ENCODE measurements around the gene KRTAP1-1. TPM values are rescaled to one million over a fixed set of nuclear protein-coding genes. Genes with fewer than 3 reads are reported as not detected.
"Not testable (repeated sequence)": the region's sequence is repeated elsewhere in the genome, so short reads cannot be mapped to it uniquely, and the experiment has no call there.

Gene KRTAP1-1
- total and polyA plus RNA-seq, 2 of the 4 experiments (the other 2 are of a cell fraction) = 0.90 to 1.2 TPM

DNA sequence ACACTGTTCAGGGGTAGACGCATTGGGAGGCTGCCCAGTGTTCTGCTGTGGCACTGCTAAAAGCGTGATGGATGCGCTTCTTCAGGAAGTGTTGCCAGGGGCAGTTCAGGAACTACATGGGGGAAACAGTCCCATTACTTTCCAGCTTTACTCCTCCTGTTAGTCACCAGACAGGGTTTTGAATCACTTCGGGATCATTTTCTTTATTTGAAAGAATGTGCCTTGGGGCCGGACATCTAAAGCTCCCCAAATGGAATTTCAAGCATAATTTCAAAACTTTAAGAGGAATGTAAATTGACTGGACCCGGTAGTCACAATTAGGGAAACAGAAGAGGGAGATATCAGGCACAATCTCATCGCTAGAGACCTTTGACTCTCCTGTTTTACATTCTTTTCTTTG, 7.2 kb upstream of the KRTAP1-1 start:
- H3K36me3 ChIP-seq (ENCODE audit: control insufficient read depth, insufficient read depth, low read length) = no peaks in the 10 kb centered on the region
- H3K9me1 ChIP-seq (ENCODE audit: insufficient read depth, low read length) = peaks cover 11% of the 10 kb centered on the region; the same call in 1 of the 2 replicates
- H2BK5ac ChIP-seq (ENCODE audit: low read depth, low read length, poor library complexity, severe bottlenecking) = peak overlapping the region; percentile 82
- H3K4ac ChIP-seq (ENCODE audit: low read depth, low read length) = peak overlapping the region; percentile 80
- H3K4me2 ChIP-seq (ENCODE audit: low read depth, low read length) = peak overlapping the region; percentile 70
- H3K4me3 ChIP-seq (ENCODE audit: insufficient read depth, low read depth, low read length) = no peak overlapping the region
- H2BK120ac ChIP-seq (ENCODE audit: low read depth, low read length) = peak overlapping the region; percentile 88
- H3K9ac ChIP-seq (ENCODE audit: low read depth, low read length) = no peak overlapping the region
- H3K27me3 ChIP-seq (ENCODE audit: control insufficient read depth, insufficient read depth, low read length) = no peaks in the 10 kb centered on the region
- H3K4me1 ChIP-seq (ENCODE audit: control insufficient read depth, insufficient read depth, low read length) = peaks cover 5% of the 10 kb centered on the region
- peak; percentile 60 for DNase-seq
- H2BK20ac ChIP-seq (ENCODE audit: low read depth, low read length) = peak overlapping the region; percentile 93
- H4K20me1 ChIP-seq (ENCODE audit: insufficient read depth, low read length) = no peaks in the 10 kb centered on the region
- ATAC-seq (ENCODE audit: low read depth) = peak; percentile 80
- no peaks in the 10 kb centered on the region for H3K9me3 ChIP-seq (ENCODE audit: control insufficient read depth, insufficient read depth, low read length)
- peak overlapping the region; percentile 84 for H2AK5ac ChIP-seq (ENCODE audit: low read depth, low read length)
- WGBS, 2 experiments (ENCODE audit: extremely low coverage in 2 of 2, insufficient read length in 1 of 2) = no CpG with 5 or more reads among the region's 7 CpGs
- TF ChIP-seq FOS (IDR thresholded peaks at IDR 0.05; ENCODE audit: low read depth, low read length) (peak; percentile 19; the same call in 1 of the 2 replicates), RAD21 (IDR thresholded peaks at IDR 0.05; ENCODE audit: low read length) (0 out of 2 replicates have a peak, but pooled peaks have one; percentile 1), SMC3 (IDR thresholded peaks at IDR 0.05; ENCODE audit: low read depth, low read length) (no peak), MXI1 (IDR thresholded peaks at IDR 0.05; ENCODE audit: borderline replicate concordance, low read depth, low read length) (no peak), BHLHE40 (IDR thresholded peaks at IDR 0.05; ENCODE audit: low read depth, low read length) (peak; percentile 43; the same call in 1 of the 2 replicates)
- peak overlapping the region; percentile 33 to 76; a peak in 3 of 4 replicates for H4K8ac ChIP-seq (ENCODE audit: low read depth in 2 of 2, low read length in 2 of 2)
- dilution Hi-C loops (cut with HindIII; ENCODE audit: low sequenced_read_pairs, unreplicated experiment) (no loop called here), in situ Hi-C loops (cut with MboI; ENCODE audit: low sequenced_read_pairs) (no loop called here), intact Hi-C loops (cut with micrococcal nuclease) (no loop called here)
- peak overlapping the region; percentile 69 for H3K27ac ChIP-seq (ENCODE audit: insufficient read depth, low read length)
- peak overlapping the region; percentile 55; the same call in 2 of the 3 replicates for H2BK15ac ChIP-seq (ENCODE audit: low read depth, low read length)
- H3K56ac ChIP-seq (ENCODE audit: extremely low read depth, insufficient read depth, low read length) = peak overlapping the region; percentile 63
- no peaks in the 10 kb centered on the region for H3K79me1 ChIP-seq (ENCODE audit: low read depth in 1 of 2, low read length in 2 of 2)
- peak overlapping the region; percentile 85 for H4K91ac ChIP-seq (ENCODE audit: insufficient read depth, low read depth, low read length)
- POLR2A ChIA-PET (ENCODE audit: unreplicated experiment) = interaction anchor here (1.0 kb wide), 1 partner anchor 11 kb away, joined by 5 read pairs; no protein-coding TSS in a partner anchor
- H3K18ac ChIP-seq (ENCODE audit: low read depth, low read length) = peak overlapping the region; percentile 97
- peak overlapping the region; percentile 83 for H3K14ac ChIP-seq (replicated peaks; ENCODE audit: low read depth, low read length)
- H4K5ac ChIP-seq (ENCODE audit: low read depth, low read length) = peak overlapping the region; percentile 94; the same call in 1 of the 2 replicates
- CTCF ChIA-PET = no interaction called here
- peak overlapping the region; percentile 77 for H2AFZ ChIP-seq (replicated peaks; ENCODE audit: low read length, poor library complexity)
- H3K23ac ChIP-seq (ENCODE audit: low read depth, low read length) = peak overlapping the region; percentile 57
- no TSS peak for BruUV-seq (replicated peaks)
- no peak overlapping the region for H2AK9ac ChIP-seq (replicated peaks; ENCODE audit: low read depth, low read length, poor library complexity)

DNA sequence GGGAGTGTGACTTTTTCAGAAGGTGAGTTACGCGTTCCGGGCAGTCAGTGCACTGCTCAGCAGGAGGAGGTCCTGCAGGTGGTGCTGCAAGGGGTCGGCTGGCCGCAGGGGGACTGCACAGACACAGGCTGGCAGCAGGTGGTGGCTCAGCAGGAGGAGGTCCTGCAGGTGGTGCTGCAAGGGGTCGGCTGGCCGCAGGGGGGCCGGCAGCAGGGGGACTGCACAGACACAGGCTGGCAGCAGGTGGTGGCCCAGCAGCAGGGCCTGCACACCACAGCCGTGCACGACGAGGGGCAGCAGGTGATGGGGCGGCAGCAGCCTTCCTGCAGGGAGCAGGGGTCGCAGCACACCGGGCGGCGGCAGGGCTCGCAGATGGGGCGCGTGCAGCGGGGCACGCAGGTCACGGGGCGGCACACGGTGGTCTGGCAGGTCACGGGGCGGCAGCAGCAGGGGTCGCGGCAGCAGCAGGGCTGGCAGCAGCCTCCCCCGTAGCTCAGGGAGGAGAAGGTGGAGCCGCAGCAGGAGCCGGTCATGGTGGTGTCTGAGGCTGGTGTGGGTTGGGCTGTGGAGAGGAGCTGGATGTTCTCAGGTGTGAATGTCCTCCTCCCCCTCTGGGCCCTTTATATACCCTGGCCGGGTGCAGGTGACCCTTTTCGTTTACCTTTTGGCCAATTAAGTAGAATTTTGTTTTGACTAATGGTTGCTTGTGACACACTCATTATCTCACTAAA, 5.7 kb upstream of the KRTAP1-1 start, which contains the start of gene KRTAP2-1:
Gene KRTAP2-1 (minus strand): TSS at position 582 of the 731 bp plus-strand sequence. CDS start 49 bp downstream, at position 533.
- H2BK20ac ChIP-seq (ENCODE audit: low read depth, low read length) = peak within 1 kb of the TSS; percentile 93
- POLR2A ChIA-PET (ENCODE audit: unreplicated experiment); H3K4me2 ChIP-seq (ENCODE audit: low read depth, low read length); H3K4me1 ChIP-seq (ENCODE audit: control insufficient read depth, insufficient read depth, low read length); H3K4me3 ChIP-seq (ENCODE audit: insufficient read depth, low read depth, low read length); H3K27me3 ChIP-seq (ENCODE audit: control insufficient read depth, insufficient read depth, low read length); H3K9ac ChIP-seq (ENCODE audit: low read depth, low read length); in situ Hi-C loops (cut with MboI; ENCODE audit: low sequenced_read_pairs); H3K9me3 ChIP-seq (ENCODE audit: control insufficient read depth, insufficient read depth, low read length); DNase-seq; ATAC-seq (ENCODE audit: low read depth); BruUV-seq (replicated peaks); H4K20me1 ChIP-seq (ENCODE audit: insufficient read depth, low read length); dilution Hi-C loops (cut with HindIII; ENCODE audit: low sequenced_read_pairs, unreplicated experiment); H3K36me3 ChIP-seq (ENCODE audit: control insufficient read depth, insufficient read depth, low read length); H2AFZ ChIP-seq (replicated peaks; ENCODE audit: low read length, poor library complexity); H4K5ac ChIP-seq (ENCODE audit: low read depth, low read length); H3K79me1 ChIP-seq (ENCODE audit: low read depth in 1 of 2, low read length in 2 of 2); intact Hi-C loops (cut with micrococcal nuclease); H2AK9ac ChIP-seq (replicated peaks; ENCODE audit: low read depth, low read length, poor library complexity); CTCF ChIA-PET: not testable (repeated sequence)
- peak within 1 kb of the TSS; percentile 88 for H2BK120ac ChIP-seq (ENCODE audit: low read depth, low read length)
- H2BK15ac ChIP-seq (ENCODE audit: low read depth, low read length) = peak within 1 kb of the TSS; percentile 84
- peak within 1 kb of the TSS; percentile 69; the same call in 1 of the 2 replicates for H3K27ac ChIP-seq (ENCODE audit: insufficient read depth, low read length)
- H3K18ac ChIP-seq (ENCODE audit: low read depth, low read length) = peak within 1 kb of the TSS; percentile 97
- peak within 1 kb of the TSS; percentile 58 for H3K56ac ChIP-seq (ENCODE audit: extremely low read depth, insufficient read depth, low read length)
- H4K91ac ChIP-seq (ENCODE audit: insufficient read depth, low read depth, low read length) = peak within 1 kb of the TSS; percentile 85
- H3K14ac ChIP-seq (replicated peaks; ENCODE audit: low read depth, low read length) = peak within 1 kb of the TSS; percentile 86
- H4K8ac ChIP-seq (ENCODE audit: low read depth in 2 of 2, low read length in 2 of 2) = peak within 1 kb of the TSS; percentile 33 to 76; a peak in 3 of 4 replicates
- peak within 1 kb of the TSS; percentile 82 for H2BK5ac ChIP-seq (ENCODE audit: low read depth, low read length, poor library complexity, severe bottlenecking)
- peak within 1 kb of the TSS; percentile 80 for H3K4ac ChIP-seq (ENCODE audit: low read depth, low read length)
- WGBS, 2 experiments (ENCODE audit: extremely low coverage in 2 of 2, insufficient read length in 1 of 2) = no CpG with 5 or more reads among the region's 33 CpGs
- peaks cover 11% of the 10 kb centered on the region; the same call in 1 of the 2 replicates for H3K9me1 ChIP-seq (ENCODE audit: insufficient read depth, low read length)
- 0 out of 2 replicates have a peak within 1 kb of the TSS, but pooled peaks have one; percentile 58 for H3K23ac ChIP-seq (ENCODE audit: low read depth, low read length)
- H2AK5ac ChIP-seq (ENCODE audit: low read depth, low read length) = peak within 1 kb of the TSS; percentile 90
